Testis (tissue), 3 donors: ENCODE data around the gene HOXA6. TPM values are rescaled to one million over a fixed set of nuclear protein-coding genes. Genes with fewer than 3 reads are reported as not detected.

Experiments
- DNase-seq: peaks from one replicate; pipeline ENCODE4 v3.0.0-alpha.2; 2019
- H3K27ac ChIP-seq, 2 donors: fragments of 200-600 bp; sonication (generic); one replicate each; pipeline ENCODE4 v1.5.1; 2019
- H3K27me3 ChIP-seq: fragments of 200-600 bp; sonication (generic); one replicate; pipeline ENCODE4 v1.5.1; 2019
- H3K36me3 ChIP-seq: fragments of 200-600 bp; sonication (generic); one replicate; pipeline ENCODE4 v1.5.1; 2017; ENCODE audit warnings: low read depth; ENCODE audit errors: missing control alignments
- H3K4me1 ChIP-seq: fragments of 200-600 bp; sonication (generic); one replicate; pipeline ENCODE4 v1.5.1; 2019
- H3K4me3 ChIP-seq, 2 donors: fragments of 200-600 bp; sonication (generic); one replicate each; pipeline ENCODE4 v1.5.1; 2017 to 2019
- H3K9me3 ChIP-seq: fragments of 200-600 bp; sonication (generic); one replicate; pipeline ENCODE4 v1.5.1; 2017
- CTCF ChIP-seq, 3 experiments: fragments of 450-650 bp in 2 of 3; fragments of 200-600 bp in 1 of 3; sonication (generic) in 1 of 3; IDR thresholded peaks; one replicate each; pipeline ENCODE4 v1.5.1; 2016 to 2019; ENCODE audit warnings: antibody characterized with exemption in 3 of 3, mild to moderate bottlenecking in 2 of 3, moderate library complexity in 1 of 3
- POLR2A ChIP-seq: fragments of 450-650 bp; IDR thresholded peaks from one replicate; pipeline ENCODE4 v1.6.1; 2017; ENCODE audit warnings: antibody characterized with exemption, mild to moderate bottlenecking, moderate library complexity
- WGBS, 2 donors: methylation state at CpG; one replicate each; pipeline ENCODE4 v1.1.5; 2018; 5-methylcytosine and 5-hydroxymethylcytosine counted together
- intact Hi-C: fragments of 100-400 bp; cut with DNase I; formaldehyde crosslinking; loops from one replicate; pipeline ENCODE4 v1.15.1; 2023; ENCODE audit warnings: low total_unique reads
- polyA plus RNA-seq: library from polyadenylated mRNA; stranded (reverse); fragments of 350-450 nt; fragmentation: Illumina TruSeq; extraction: RNeasy Lipid Tissue Mini Kit (QIAGEN cat#74804); gene quantifications from one replicate; pipeline ENCODE4 v1.2.3, GENCODE V29; 2014; ENCODE audit warnings: low read depth, low replicate concordance; ENCODE audit not compliant: insufficient read depth
- total RNA-seq, 2 donors: library from RNA; depleted of rRNA; stranded (reverse); fragments of >200 nt; gene quantifications; one replicate each; pipeline ENCODE4 v1.2.3, GENCODE V29; 2016

The HOXA6 gene
- total and polyA plus RNA-seq, 3 donors from 2014 or later = 0.37 TPM; not detected in 2

- no peak overlapping the region for H3K27ac ChIP-seq
- no peaks in the 10 kb centered on the region for H3K36me3 ChIP-seq
- no peaks in the 10 kb centered on the region for H3K9me3 ChIP-seq
- no peak for TF ChIP-seq CTCF (IDR thresholded peaks at IDR 0.05)
- TF ChIP-seq POLR2A = no peak
- no peaks in the 10 kb centered on the region for H3K27me3 ChIP-seq
- H3K4me3 ChIP-seq = peak overlapping the region; percentile 2 to 4
- no peaks in the 10 kb centered on the region for H3K4me1 ChIP-seq
- no peak for DNase-seq
- 13 to 46% methylated on average over 6 to 41 of the region's 41 CpGs for WGBS, 2 donors
- intact Hi-C loops = no loop called here
Measured at GRCh38 chr7:27108390-27109127, 39.0 kb downstream of the HOXA6 start.

- Histone ChIP-seq H3K4me3 (peak overlapping the region; percentile 2 to 4), H3K4me1 (no peaks in the 10 kb centered on the region), H3K27me3 (no peaks in the 10 kb centered on the region), H3K27ac (no peak overlapping the region), H3K36me3 (no peaks in the 10 kb centered on the region), H3K9me3 (no peaks in the 10 kb centered on the region)
- TF ChIP-seq CTCF (IDR thresholded peaks at IDR 0.05) (no peak), POLR2A (no peak)
- 24 to 25% methylated on average over 29 to 44 of the region's 47 CpGs for WGBS, 2 donors
- intact Hi-C loops = no loop called here
- no peak for DNase-seq
Measured at GRCh38 chr7:27107391-27108381, 39.9 kb downstream of the HOXA6 start.

- no peak for TF ChIP-seq CTCF (IDR thresholded peaks at IDR 0.05)
- no peak overlapping the region for H3K4me3 ChIP-seq
- no peaks in the 10 kb centered on the region for H3K36me3 ChIP-seq
- intact Hi-C loops = no loop called here
- no peaks in the 10 kb centered on the region for H3K9me3 ChIP-seq
- no peaks in the 10 kb centered on the region for H3K27me3 ChIP-seq
- 19 to 33% methylated on average over 14 of the region's 14 CpGs for WGBS, 2 donors
- DNase-seq = no peak
- no peak overlapping the region for H3K27ac ChIP-seq
- no peaks in the 10 kb centered on the region for H3K4me1 ChIP-seq
Measured at GRCh38 chr7:27106901-27107240, 40.7 kb downstream of the HOXA6 start.

GRCh38 chr7:27106181-27106900 lies 41.2 kb downstream of the HOXA6 start:
- 18 to 36% methylated on average over 30 to 44 of the region's 44 CpGs for WGBS, 2 donors
- intact Hi-C loops = no loop called here
- Histone ChIP-seq H3K4me3 (no peak overlapping the region), H3K9me3 (no peaks in the 10 kb centered on the region), H3K27ac (no peak overlapping the region), H3K36me3 (no peaks in the 10 kb centered on the region), H3K4me1 (no peaks in the 10 kb centered on the region), H3K27me3 (no peaks in the 10 kb centered on the region)
- no peak for TF ChIP-seq CTCF (IDR thresholded peaks at IDR 0.05)
- no peak for TF ChIP-seq POLR2A
- no peak for DNase-seq
